Activated naive CD4-positive, alpha-beta T cell treated with anti-CD3 and anti-CD28 coated beads, Interleukin-2, amount 50 U/mL, for 72 hours (primary cell): Measurements from ENCODE around the gene GFOD1. TPM values are rescaled to one million over a fixed set of nuclear protein-coding genes. Genes with fewer than 3 reads are reported as not detected.
A peak's percentile ranks its signal among the peaks of the same experiment; 100 is the strongest.

Experiments used
- ATAC-seq, 2 donors: fragments of 150-1000 bp; cut with Tn5 transposase; 2 replicates each; pipeline ENCODE4 v1.10.0; 2021; ENCODE audit warnings: mild to moderate bottlenecking in 2 of 2, moderate library complexity in 2 of 2
- DNase-seq, 2 donors: peaks; one replicate each; pipeline ENCODE4 v3.0.0; 2021 to 2022; ENCODE audit warnings: low spot score in 2 of 2
- H3K27ac Mint-ChIP-seq, 2 donors: one replicate each; pipeline ENCODE4 v1.8.0; 2022; ENCODE audit warnings: mild to moderate bottlenecking in 2 of 2, mixed read lengths in 2 of 2
- H3K36me3 Mint-ChIP-seq, 2 donors: one replicate each; pipeline ENCODE4 v1.8.0; 2022; ENCODE audit warnings: mixed read lengths in 2 of 2
- H3K9me3 Mint-ChIP-seq, 2 donors: one replicate each; pipeline ENCODE4 v1.8.0; 2022; ENCODE audit warnings: mixed read lengths in 2 of 2
- total RNA-seq, 2 donors: library from RNA; stranded (reverse); gene quantifications; one replicate each; pipeline ENCODE4 v1.2.3, GENCODE V29; 2022

Gene GFOD1
- total RNA-seq, 2 donors from 2014 or later: 6.3 to 11.8 TPM

- Mint-ChIP-seq H3K36me3 (peaks cover 5 to 11% of the 10 kb centered on the region in 2 donors), H3K9me3 (peaks cover 5 to 7% of the 10 kb centered on the region in 2 donors), H3K27ac (no peak overlapping the region)
- DNase-seq: no peak
- ATAC-seq: peak in 1 of 2 donors; percentile 80
Measured at GRCh38 chr6:13413900-13414555, 73.4 kb downstream of the GFOD1 start.

GRCh38 chr6:13413466-13413862, 73.9 kb downstream of the GFOD1 start:
- DNase-seq (no peak), ATAC-seq (no peak)
- Mint-ChIP-seq H3K9me3 (peaks cover 5 to 7% of the 10 kb centered on the region in 2 donors), H3K36me3 (peaks cover 5 to 11% of the 10 kb centered on the region in 2 donors), H3K27ac (no peak overlapping the region)

GRCh38 chr6:13412639-13413465, 74.5 kb downstream of the GFOD1 start:
- Mint-ChIP-seq H3K27ac (peak overlapping the region in 1 of 2 donors; percentile 29), H3K36me3 (peaks cover 5 to 11% of the 10 kb centered on the region in 2 donors), H3K9me3 (peaks cover 5 to 7% of the 10 kb centered on the region in 2 donors)
- DNase-seq (no peak), ATAC-seq (no peak)

- Mint-ChIP-seq H3K9me3 (peaks cover 5 to 10% of the 10 kb centered on the region in 2 donors), H3K27ac (peak overlapping the region in 1 of 2 donors; percentile 29), H3K36me3 (peaks cover 5 to 14% of the 10 kb centered on the region in 2 donors)
- no peak for ATAC-seq
- DNase-seq: no peak
Measured at GRCh38 chr6:13412211-13412610, 75.2 kb downstream of the GFOD1 start.

GRCh38 chr6:13411484-13411883, 75.9 kb downstream of the GFOD1 start:
- no peak for ATAC-seq
- Mint-ChIP-seq H3K9me3 (peaks cover 5 to 11% of the 10 kb centered on the region in 2 donors), H3K36me3 (peaks cover 5 to 16% of the 10 kb centered on the region in 2 donors), H3K27ac (no peak overlapping the region)
- no peak for DNase-seq

GRCh38 chr6:13409991-13410390, 77.4 kb downstream of the GFOD1 start:
- no peak overlapping the region for H3K27ac Mint-ChIP-seq
- ATAC-seq: no peak
- no peak for DNase-seq
- H3K9me3 Mint-ChIP-seq: peaks cover 0 to 4% of the 10 kb centered on the region in 2 donors
- H3K36me3 Mint-ChIP-seq: peaks cover 0 to 9% of the 10 kb centered on the region in 2 donors

- no peak for DNase-seq
- Mint-ChIP-seq H3K36me3 (peaks cover 0 to 9% of the 10 kb centered on the region in 2 donors), H3K9me3 (peaks cover 0 to 4% of the 10 kb centered on the region in 2 donors), H3K27ac (no peak overlapping the region)
- ATAC-seq: no peak
Measured at GRCh38 chr6:13407709-13408695, 79.4 kb downstream of the GFOD1 start.

- H3K9me3 Mint-ChIP-seq: peaks cover 0 to 4% of the 10 kb centered on the region in 2 donors
- ATAC-seq (no peak), DNase-seq (no peak)
- H3K36me3 Mint-ChIP-seq: peaks cover 0 to 9% of the 10 kb centered on the region in 2 donors
- H3K27ac Mint-ChIP-seq: peak overlapping the region in 1 of 2 donors; percentile 23
Measured at GRCh38 chr6:13407368-13407708, 80.1 kb downstream of the GFOD1 start.

- DNase-seq (no peak), ATAC-seq (no peak)
- Mint-ChIP-seq H3K9me3 (peaks cover 0 to 4% of the 10 kb centered on the region in 2 donors), H3K27ac (no peak overlapping the region), H3K36me3 (peaks cover 0 to 9% of the 10 kb centered on the region in 2 donors)
Measured at GRCh38 chr6:13406781-13407180, 80.6 kb downstream of the GFOD1 start.

GRCh38 chr6:13405961-13406477, 81.4 kb downstream of the GFOD1 start:
- Mint-ChIP-seq H3K9me3 (peaks cover 0 to 4% of the 10 kb centered on the region in 2 donors), H3K36me3 (peaks cover 0 to 9% of the 10 kb centered on the region in 2 donors), H3K27ac (peak overlapping the region in 1 of 2 donors; percentile 8)
- DNase-seq (no peak), ATAC-seq (no peak)

GRCh38 chr6:13404892-13405254, 82.5 kb downstream of the GFOD1 start:
- H3K9me3 Mint-ChIP-seq: peaks cover 0 to 4% of the 10 kb centered on the region in 2 donors
- H3K36me3 Mint-ChIP-seq: peaks cover 0 to 9% of the 10 kb centered on the region in 2 donors
- H3K27ac Mint-ChIP-seq: no peak overlapping the region
- no peak for DNase-seq
- ATAC-seq: no peak

GRCh38 chr6:13404228-13404891, 83.0 kb downstream of the GFOD1 start:
- Mint-ChIP-seq H3K36me3 (peaks cover 0 to 9% of the 10 kb centered on the region in 2 donors), H3K27ac (no peak overlapping the region), H3K9me3 (peaks cover 0 to 4% of the 10 kb centered on the region in 2 donors)
- DNase-seq (no peak), ATAC-seq (no peak)

- DNase-seq (no peak), ATAC-seq (no peak)
- no peak overlapping the region for H3K27ac Mint-ChIP-seq
- peaks cover 0 to 4% of the 10 kb centered on the region in 2 donors for H3K9me3 Mint-ChIP-seq
- H3K36me3 Mint-ChIP-seq: peaks cover 0 to 9% of the 10 kb centered on the region in 2 donors
Measured at GRCh38 chr6:13402711-13403110, 84.7 kb downstream of the GFOD1 start.

- DNase-seq (no peak), ATAC-seq (peak; percentile 39 to 60)
- peak overlapping the region in 1 of 2 donors; percentile 11 for H3K27ac Mint-ChIP-seq
- no peaks in the 10 kb centered on the region for H3K9me3 Mint-ChIP-seq
- H3K36me3 Mint-ChIP-seq: no peaks in the 10 kb centered on the region
Measured at GRCh38 chr6:13400772-13401171, 86.6 kb downstream of the GFOD1 start.

GRCh38 chr6:13398421-13398994, 88.9 kb downstream of the GFOD1 start:
- H3K36me3 Mint-ChIP-seq: no peaks in the 10 kb centered on the region
- ATAC-seq (no peak), DNase-seq (no peak)
- H3K9me3 Mint-ChIP-seq: no peaks in the 10 kb centered on the region
- no peak overlapping the region for H3K27ac Mint-ChIP-seq

GRCh38 chr6:13398069-13398381, 89.4 kb downstream of the GFOD1 start:
- Mint-ChIP-seq H3K36me3 (no peaks in the 10 kb centered on the region), H3K27ac (no peak overlapping the region), H3K9me3 (no peaks in the 10 kb centered on the region)
- no peak for ATAC-seq
- no peak for DNase-seq
